Measurements from ENCODE around the gene TMEM132D.

Gene TMEM132D

DNA sequence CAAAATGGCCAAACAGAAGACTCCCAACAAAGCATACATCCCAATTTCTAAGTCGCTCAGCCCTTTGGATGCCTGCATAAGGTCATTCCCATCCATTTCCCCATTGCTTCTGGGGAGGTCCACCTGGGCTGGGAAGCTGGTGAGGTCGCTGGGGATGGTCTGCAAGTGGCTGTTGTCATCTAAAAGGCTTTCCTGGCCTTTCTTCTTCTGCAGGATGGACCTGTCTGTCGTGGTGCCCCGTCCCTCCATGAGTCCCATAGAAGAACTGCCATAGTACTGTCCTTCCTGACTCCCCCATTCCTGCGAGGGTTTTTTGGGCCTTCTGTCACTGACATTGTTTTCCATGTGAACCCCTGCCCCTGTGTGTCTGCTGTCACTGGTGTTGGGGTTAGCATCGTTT is 829.4 kb downstream of the TMEM132D start:
- DNase-seq (ENCODE audit: low read depth) = no peak
- no peak overlapping the region for H3K4me3 ChIP-seq (ENCODE audit: low read length)
- no peak for TF ChIP-seq CTCF (conservative IDR thresholded peaks at IDR 0.05; ENCODE audit: low read depth, low read length)

GRCh38 chr12:129073157-129073915 is 830.5 kb downstream of the TMEM132D start:
- no peak for DNase-seq (ENCODE audit: low read depth)
- H3K4me3 ChIP-seq (ENCODE audit: low read length) = no peak overlapping the region
- no peak for TF ChIP-seq CTCF (conservative IDR thresholded peaks at IDR 0.05; ENCODE audit: low read depth, low read length)

GRCh38 chr12:129071362-129071761 is 832.5 kb downstream of the TMEM132D start:
- no peak overlapping the region for H3K4me3 ChIP-seq (ENCODE audit: low read length)
- DNase-seq (ENCODE audit: low read depth) = no peak
- TF ChIP-seq CTCF (conservative IDR thresholded peaks at IDR 0.05; ENCODE audit: low read depth, low read length) = no peak

- H3K4me3 ChIP-seq (ENCODE audit: low read length) = no peak overlapping the region
- DNase-seq (ENCODE audit: low read depth) = no peak
- TF ChIP-seq CTCF (conservative IDR thresholded peaks at IDR 0.05; ENCODE audit: low read depth, low read length) = no peak
These were observed 833.9 kb downstream of the TMEM132D start for GRCh38 chr12:129069886-129070285.

DNA sequence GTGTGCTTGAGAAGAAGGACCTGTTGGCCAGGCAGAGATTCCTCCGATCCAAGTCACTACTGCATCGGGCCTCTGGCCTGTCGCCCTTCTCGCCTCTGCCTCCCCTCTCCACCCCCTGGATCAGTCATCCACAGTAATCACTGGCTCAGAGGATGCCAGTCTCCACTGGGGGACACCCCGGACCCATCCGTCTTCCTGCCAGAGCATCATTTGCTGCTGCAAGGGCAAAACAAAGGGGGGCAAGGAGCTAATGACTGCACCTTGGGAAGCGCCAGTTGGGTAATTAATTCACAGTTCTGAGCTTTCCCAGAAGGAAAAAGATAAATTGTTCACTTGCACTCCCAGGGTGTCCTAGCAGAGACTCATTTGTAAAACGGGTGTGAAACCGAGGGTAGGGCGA is 835.1 kb downstream of the TMEM132D start:
- no peak for DNase-seq (ENCODE audit: low read depth)
- no peak overlapping the region for H3K4me3 ChIP-seq (ENCODE audit: low read length)
- TF ChIP-seq CTCF (conservative IDR thresholded peaks at IDR 0.05; ENCODE audit: low read depth, low read length) = no peak

- no peak overlapping the region for H3K4me3 ChIP-seq (ENCODE audit: low read length)
- DNase-seq (ENCODE audit: low read depth) = no peak
- no peak for TF ChIP-seq CTCF (conservative IDR thresholded peaks at IDR 0.05; ENCODE audit: low read depth, low read length)
These were observed 836.3 kb downstream of the TMEM132D start for GRCh38 chr12:129067491-129067890.

DNA sequence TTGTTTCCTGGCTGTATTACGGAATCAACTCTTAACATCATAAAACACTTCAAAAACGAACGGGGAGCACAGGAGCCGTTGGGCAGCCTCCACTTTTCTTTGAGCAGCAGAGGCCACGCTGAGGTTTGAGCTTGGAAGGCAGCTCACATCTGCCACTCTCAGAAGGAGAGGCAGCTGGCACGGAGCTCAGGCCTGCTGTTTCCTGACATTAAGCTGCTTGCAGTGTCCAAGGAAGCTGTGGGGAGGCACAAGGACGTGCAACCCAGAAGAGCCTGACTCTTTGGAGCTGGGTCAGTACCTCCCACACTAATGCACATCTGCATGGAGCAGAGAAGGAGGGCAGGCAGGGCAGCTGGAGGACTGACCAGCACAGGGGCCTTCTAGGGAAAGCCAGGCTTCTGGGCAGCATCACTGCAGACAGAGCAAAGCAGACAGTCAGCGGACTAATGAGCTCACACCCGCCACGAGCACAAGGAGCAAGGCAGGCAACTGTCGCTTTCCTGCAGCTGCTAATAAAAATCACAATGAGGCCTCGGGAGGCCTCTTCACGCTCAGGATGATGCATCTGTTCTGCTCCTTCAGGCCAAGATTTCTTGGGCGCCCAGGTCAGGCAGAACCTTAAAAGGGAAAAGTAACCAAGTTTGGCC is 839.5 kb downstream of the TMEM132D start:
- no peak for TF ChIP-seq CTCF (conservative IDR thresholded peaks at IDR 0.05; ENCODE audit: low read depth, low read length)
- DNase-seq (ENCODE audit: low read depth) = no peak
- no peak overlapping the region for H3K4me3 ChIP-seq (ENCODE audit: low read length)

Measured in retinal pigment epithelial cell (primary cell).